Erythroblast (primary cell): ENCODE results near the gene RHOBTB1.
"Not testable (repeated sequence)": the region's sequence is repeated elsewhere in the genome, so short reads cannot be mapped to it uniquely, and the experiment has no call there.

Experiments used
- DNase-seq, 2 experiments: peaks; one replicate each; lab custom pipeline; 2025; lab: John Stamatoyannopoulos, UW
- GATA1 ChIP-seq: IDR thresholded peaks from 2 replicates; pipeline ENCODE4 v1.6.1; 2011; ENCODE audit warnings: low read depth, mild to moderate bottlenecking, control low read depth, low read length, moderate library complexity
- POLR2A ChIP-seq: IDR thresholded peaks from 2 replicates; pipeline ENCODE4 v1.6.1; 2011; ENCODE audit warnings: mild to moderate bottlenecking, low read length

The RHOBTB1 gene

GRCh38 chr10:60974463-60975149 is 30.6 kb upstream of the RHOBTB1 start:
- DNase-seq: peak in 1 of 2 experiments; percentile 20
- no peak for TF ChIP-seq GATA1
- no peak for TF ChIP-seq POLR2A

- no peak for DNase-seq
- TF ChIP-seq GATA1: no peak
- no peak for TF ChIP-seq POLR2A
Measured at GRCh38 chr10:60973086-60973485, 29.1 kb upstream of the RHOBTB1 start.

DNA sequence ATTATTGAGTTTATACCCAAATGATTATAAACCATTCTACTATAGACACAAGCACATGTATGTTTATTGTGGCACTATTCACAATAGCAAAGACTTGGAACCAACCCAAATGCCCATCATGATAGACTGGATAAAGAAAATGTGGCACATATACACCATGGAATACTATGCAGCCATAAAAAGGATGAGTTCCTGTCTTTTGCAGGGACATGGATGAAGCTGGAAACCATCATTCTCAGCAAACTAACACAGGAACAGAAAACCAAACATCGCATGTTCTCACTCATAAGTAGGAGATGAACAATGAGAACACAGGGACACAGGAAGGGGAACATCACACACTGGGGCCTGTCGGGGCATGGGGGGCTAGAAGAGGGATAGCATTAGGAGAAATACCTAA is 28.2 kb upstream of the RHOBTB1 start:
- not testable (repeated sequence) for DNase-seq

DNA sequence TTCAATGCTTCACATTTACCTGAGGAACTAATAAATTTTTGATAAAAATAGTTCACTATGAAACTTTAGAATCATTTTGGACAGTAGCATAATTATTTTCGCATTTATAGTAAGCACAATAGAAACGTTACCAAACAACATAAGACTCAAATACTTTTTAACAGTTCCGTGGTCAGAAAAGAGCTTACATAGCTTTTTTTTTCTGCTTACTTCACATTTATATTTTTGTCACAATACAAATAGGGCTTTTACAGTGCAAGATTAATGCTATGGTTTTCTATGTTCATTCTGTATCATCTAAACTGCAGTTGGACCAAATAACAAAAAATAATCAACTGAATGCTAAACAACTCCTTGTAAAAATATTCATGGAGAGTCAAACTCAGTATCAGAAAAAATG is 26.5 kb upstream of the RHOBTB1 start:
- no peak for TF ChIP-seq GATA1
- no peak for TF ChIP-seq POLR2A
- no peak for DNase-seq

DNA sequence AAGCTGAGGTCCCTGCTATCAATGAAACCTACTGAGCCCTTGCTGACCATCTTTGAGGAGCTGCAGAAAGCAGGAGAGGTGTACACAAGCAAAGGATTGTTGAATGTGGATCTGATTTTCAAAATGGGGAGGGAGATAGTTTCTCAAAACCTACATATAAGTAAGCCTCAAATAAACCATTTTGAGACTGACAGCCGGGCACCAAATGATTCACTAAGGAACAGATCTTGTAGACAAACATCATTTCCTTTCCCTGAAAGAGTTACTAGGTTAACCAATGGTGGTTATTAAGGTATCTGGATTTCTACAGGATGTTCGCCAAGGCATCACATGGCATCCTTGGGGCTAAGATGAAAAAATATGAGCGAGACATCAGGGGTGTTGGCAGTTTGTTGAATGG is 24.5 kb upstream of the RHOBTB1 start:
- DNase-seq: no peak
- TF ChIP-seq POLR2A (no peak), GATA1 (no peak)

GRCh38 chr10:60967854-60968484 is 24.0 kb upstream of the RHOBTB1 start:
- no peak for DNase-seq
- TF ChIP-seq GATA1 (no peak), POLR2A (no peak)

DNA sequence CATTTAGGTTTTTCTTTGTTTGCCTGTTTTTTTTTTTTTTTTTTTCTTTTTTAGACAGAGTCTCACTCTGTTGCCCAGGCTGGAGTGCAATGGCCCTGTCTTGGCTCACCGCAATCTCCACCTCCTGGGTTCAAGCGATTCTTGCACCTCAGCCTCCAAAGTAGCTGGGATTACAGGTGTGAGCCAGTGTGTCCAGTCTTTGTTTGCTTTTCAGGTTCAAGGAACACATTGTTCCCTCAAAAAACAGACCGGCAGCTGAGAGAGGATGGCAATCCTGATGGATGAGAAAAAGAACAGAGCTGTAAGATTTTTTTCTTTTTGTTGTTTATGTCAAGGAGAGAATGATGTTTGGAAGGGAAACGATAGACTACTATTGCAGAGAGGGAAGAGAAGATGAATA is 23.3 kb upstream of the RHOBTB1 start:
- no peak for DNase-seq
- no peak for TF ChIP-seq GATA1
- no peak for TF ChIP-seq POLR2A

GRCh38 chr10:60965696-60966095 is 21.7 kb upstream of the RHOBTB1 start:
- TF ChIP-seq GATA1 (no peak), POLR2A (no peak)
- no peak for DNase-seq

GRCh38 chr10:60964257-60965235 is 20.6 kb upstream of the RHOBTB1 start:
- peak; percentile 64 to 77 for DNase-seq

DNA sequence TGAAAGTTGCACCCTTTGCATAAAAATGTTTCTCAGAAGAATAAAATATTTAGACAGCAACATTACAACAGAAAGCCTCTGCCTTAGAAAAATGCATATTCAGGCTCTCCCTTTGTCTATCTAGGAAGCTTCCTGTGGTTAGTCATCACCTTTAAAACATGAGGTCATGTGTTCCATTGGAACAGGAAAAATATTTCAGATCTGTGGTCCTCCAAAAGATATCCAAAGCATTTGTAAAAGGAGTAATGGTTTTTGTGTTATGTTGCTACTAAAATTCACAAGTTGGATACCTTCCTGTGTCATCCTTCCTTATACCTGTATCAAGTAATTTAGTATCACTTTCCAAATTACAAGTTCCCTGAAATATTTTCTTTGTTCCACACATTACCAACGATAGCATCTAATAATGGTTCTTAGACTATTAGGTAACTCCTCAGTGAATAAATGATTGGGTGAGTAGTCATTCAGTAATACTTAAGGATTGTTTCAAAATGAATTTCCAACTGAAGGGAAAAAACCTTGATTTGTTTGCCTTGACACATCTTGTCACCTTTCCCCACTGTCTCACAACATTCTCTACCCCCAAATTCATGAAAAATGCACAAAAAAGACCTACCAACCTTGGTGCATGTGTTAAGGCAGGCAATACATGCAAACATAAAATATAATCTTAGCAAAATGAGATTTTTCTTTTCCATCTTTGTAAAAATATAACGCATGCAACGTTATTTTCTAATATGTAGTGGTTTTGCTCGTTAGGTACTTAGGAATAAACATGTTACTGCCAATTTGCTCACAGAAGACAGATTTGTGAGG is 19.7 kb upstream of the RHOBTB1 start:
- TF ChIP-seq GATA1 (no peak), POLR2A (no peak)
- DNase-seq: no peak

More at GRCh38 chr10:60964257-60965235, 20.6 kb upstream of the RHOBTB1 start:
- TF ChIP-seq GATA1 (no peak), POLR2A (no peak)

- TF ChIP-seq GATA1 (no peak), POLR2A (no peak)
- DNase-seq: no peak
Measured at GRCh38 chr10:60962946-60963345, 19.0 kb upstream of the RHOBTB1 start.

- no peak for DNase-seq
- TF ChIP-seq GATA1: no peak
- TF ChIP-seq POLR2A: no peak
Measured at GRCh38 chr10:60960913-60961312, 16.9 kb upstream of the RHOBTB1 start.

- DNase-seq: no peak
- TF ChIP-seq GATA1: no peak
- TF ChIP-seq POLR2A: no peak
Measured at GRCh38 chr10:60960031-60960430, 16.0 kb upstream of the RHOBTB1 start.
